Left ventricle myocardium inferior (tissue), 1 donor: ENCODE measurements around the gene OXCT1. TPM values are rescaled to one million over a fixed set of nuclear protein-coding genes. Genes with fewer than 3 reads are reported as not detected.

Experiments used
- DNase-seq: peaks from one replicate; pipeline ENCODE4 v3.0.0-alpha.2; 2020
- H3K27ac ChIP-seq: fragments of 200-600 bp; replicated peaks from 2 replicates; pipeline ENCODE4 v1.8.0; 2021
- H3K27me3 ChIP-seq: fragments of 200-600 bp; 2 replicates; pipeline ENCODE4 v1.8.0; 2021; ENCODE audit warnings: low read depth
- H3K36me3 ChIP-seq: fragments of 200-600 bp; 2 replicates; pipeline ENCODE4 v1.8.0; 2021
- H3K4me1 ChIP-seq: fragments of 200-600 bp; 2 replicates; pipeline ENCODE4 v1.8.0; 2021
- H3K4me3 ChIP-seq: fragments of 200-600 bp; 2 replicates; pipeline ENCODE4 v1.8.0; 2021; ENCODE audit warnings: mild to moderate bottlenecking, moderate library complexity
- H3K9me3 ChIP-seq: fragments of 200-600 bp; replicated peaks from 2 replicates; pipeline ENCODE4 v1.8.0; 2021
- CTCF ChIP-seq: fragments of 200-600 bp; IDR thresholded peaks from 2 replicates; pipeline ENCODE4 v1.8.0; 2021; ENCODE audit warnings: antibody characterized with exemption, mild to moderate bottlenecking, borderline replicate concordance
- intact Hi-C: fragments of 100-400 bp; cut with micrococcal nuclease; formaldehyde crosslinking; loops from one replicate; pipeline ENCODE4 v1.11.0; 2022
- total RNA-seq: library from RNA; stranded (reverse); fragmentation: NEBNext Ultra II Directional; extraction: Animal tissue kit (Norgen Biotek cat#: 25700); gene quantifications from one replicate; pipeline ENCODE4 v1.2.1, GENCODE V29; 2021
- donor health status: DM: no; HTN: yes; CAD: no; lungs with severe emphysema.

The OXCT1 gene
- total RNA-seq, 1 donor from 2014 or later = 234 TPM

GRCh38 chr5:41878643-41879478 lies 8.6 kb upstream of the OXCT1 start:
- Histone ChIP-seq H3K27ac (no peak overlapping the region), H3K36me3 (no peaks in the 10 kb centered on the region), H3K9me3 (no peaks in the 10 kb centered on the region), H3K4me3 (no peak overlapping the region), H3K4me1 (no peaks in the 10 kb centered on the region), H3K27me3 (no peaks in the 10 kb centered on the region)
- intact Hi-C loops = no loop called here
- TF ChIP-seq CTCF = no peak
- no peak for DNase-seq

GRCh38 chr5:41878173-41878572 lies 7.9 kb upstream of the OXCT1 start:
- H3K4me1 ChIP-seq = no peaks in the 10 kb centered on the region
- no peaks in the 10 kb centered on the region for H3K36me3 ChIP-seq
- no peak for DNase-seq
- H3K9me3 ChIP-seq = no peaks in the 10 kb centered on the region
- H3K4me3 ChIP-seq = no peak overlapping the region
- TF ChIP-seq CTCF = no peak
- intact Hi-C loops = no loop called here
- H3K27me3 ChIP-seq = no peaks in the 10 kb centered on the region
- no peak overlapping the region for H3K27ac ChIP-seq

- Histone ChIP-seq H3K9me3 (no peaks in the 10 kb centered on the region), H3K27me3 (no peaks in the 10 kb centered on the region), H3K4me3 (no peak overlapping the region), H3K27ac (no peak overlapping the region), H3K4me1 (no peaks in the 10 kb centered on the region), H3K36me3 (no peaks in the 10 kb centered on the region)
- DNase-seq = no peak
- TF ChIP-seq CTCF = no peak
- intact Hi-C loops = no loop called here
Measured at GRCh38 chr5:41877408-41877807, 7.2 kb upstream of the OXCT1 start.

- TF ChIP-seq CTCF = no peak
- H3K4me1 ChIP-seq = peaks cover 6% of the 10 kb centered on the region
- H3K9me3 ChIP-seq = no peaks in the 10 kb centered on the region
- no peaks in the 10 kb centered on the region for H3K36me3 ChIP-seq
- intact Hi-C loops = no loop called here
- no peak overlapping the region for H3K27ac ChIP-seq
- H3K4me3 ChIP-seq = no peak overlapping the region
- no peaks in the 10 kb centered on the region for H3K27me3 ChIP-seq
- no peak for DNase-seq
Measured at GRCh38 chr5:41876678-41877077, 6.5 kb upstream of the OXCT1 start.

GRCh38 chr5:41875121-41875520 lies 4.9 kb upstream of the OXCT1 start:
- Histone ChIP-seq H3K4me3 (no peak overlapping the region), H3K27me3 (no peaks in the 10 kb centered on the region), H3K27ac (no peak overlapping the region), H3K9me3 (no peaks in the 10 kb centered on the region), H3K4me1 (peaks cover 22% of the 10 kb centered on the region), H3K36me3 (no peaks in the 10 kb centered on the region)
- no peak for DNase-seq
- no peak for TF ChIP-seq CTCF
- intact Hi-C loops = no loop called here
